NCI-H524 treated with DMSO at 0.1 percent for 48 hours (cell line): ENCODE results near the gene DPYSL5.
"Not testable (repeated sequence)": the region's sequence is repeated elsewhere in the genome, so short reads cannot be mapped to it uniquely, and the experiment has no call there.

ENCODE experiments used
- DNase-seq: peaks from one replicate; lab custom pipeline; 2025; lab: John Stamatoyannopoulos, UW

DPYSL5 gene

DNA sequence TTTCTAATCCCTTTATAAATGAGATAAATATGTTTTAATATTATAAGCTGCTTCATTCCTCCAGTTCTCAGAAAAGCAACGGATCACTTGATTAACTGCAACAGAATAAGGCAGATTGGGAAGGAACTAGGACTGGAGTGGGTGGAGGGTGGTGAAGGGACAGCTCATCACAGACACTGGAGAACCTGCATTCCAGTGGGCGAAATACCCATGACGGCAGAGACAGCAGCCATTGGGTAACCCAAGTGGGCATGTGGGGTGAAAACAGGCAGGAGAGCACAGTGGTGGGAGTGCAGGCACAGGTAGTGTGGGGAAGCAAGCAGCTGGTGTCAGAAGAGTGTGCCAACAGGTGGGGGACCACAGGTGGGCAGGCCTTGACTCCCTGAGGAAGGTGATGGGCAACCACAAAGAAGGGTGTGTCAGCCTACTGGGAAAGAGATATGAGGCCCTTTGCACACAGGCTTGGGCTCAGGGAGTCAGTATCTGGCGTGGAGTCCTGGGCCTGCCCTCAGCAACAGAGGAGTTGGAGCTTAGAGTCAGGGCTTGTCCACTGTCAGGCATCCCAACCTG, 27.2 kb downstream of the DPYSL5 start:
- DNase-seq: no peak

DNA sequence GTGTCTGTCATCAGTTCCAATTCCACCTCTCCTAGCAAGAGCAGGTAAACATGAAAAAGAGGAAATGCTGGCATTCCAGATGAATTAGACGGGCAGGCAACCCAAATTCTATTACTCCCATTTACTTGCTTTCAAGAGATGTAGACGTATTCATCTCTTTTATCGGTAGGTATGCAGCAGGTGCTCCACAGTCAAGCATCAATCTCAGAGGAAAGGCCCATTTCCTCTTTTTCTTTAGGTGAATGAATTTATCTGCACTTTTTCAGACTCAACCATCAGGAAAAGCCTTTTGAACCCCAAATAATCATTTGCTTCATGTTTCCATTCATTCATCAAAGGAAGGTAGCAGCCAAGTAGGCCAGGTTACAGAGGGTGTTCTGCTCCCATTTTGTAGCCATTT, 27.9 kb downstream of the DPYSL5 start:
- no peak for DNase-seq

DNA sequence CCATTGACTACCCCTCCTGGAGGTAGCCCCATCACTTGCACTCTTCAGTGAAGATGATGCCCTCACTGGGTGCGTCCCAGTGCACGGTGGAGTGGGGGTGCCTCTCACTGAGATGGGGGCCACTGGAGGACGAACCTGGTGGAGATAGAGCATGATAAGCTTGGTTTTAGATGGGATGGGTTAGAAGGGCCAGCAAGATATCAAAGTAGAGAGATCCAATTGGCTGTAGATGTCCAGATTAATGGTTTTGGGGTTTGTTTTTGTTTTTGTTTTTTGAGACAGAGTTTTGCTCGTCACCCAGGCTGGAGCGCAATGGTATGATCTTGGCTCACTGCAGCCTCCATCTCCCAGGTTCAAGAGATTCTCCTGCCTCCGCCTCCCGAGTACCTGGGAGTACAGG, 28.3 kb downstream of the DPYSL5 start:
- DNase-seq: no peak

DNA sequence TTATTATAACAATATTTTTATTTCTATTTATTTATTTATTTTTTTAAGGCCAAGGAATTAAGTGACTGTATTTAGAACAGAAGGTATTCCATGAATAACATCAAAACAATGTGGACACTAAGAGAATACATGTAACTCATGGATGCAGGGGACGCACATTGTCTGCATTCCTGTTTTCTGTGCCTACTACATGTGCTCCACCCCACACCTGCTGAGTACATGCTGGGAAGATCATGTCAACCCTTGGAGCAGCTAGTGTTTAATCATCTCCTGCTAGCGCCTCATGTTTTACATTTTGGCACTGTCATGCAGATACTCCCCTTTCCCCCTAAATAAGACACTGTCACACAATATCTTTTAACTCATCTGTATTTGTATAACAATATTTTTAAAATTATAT, 29.3 kb downstream of the DPYSL5 start:
- DNase-seq: no peak

DNA sequence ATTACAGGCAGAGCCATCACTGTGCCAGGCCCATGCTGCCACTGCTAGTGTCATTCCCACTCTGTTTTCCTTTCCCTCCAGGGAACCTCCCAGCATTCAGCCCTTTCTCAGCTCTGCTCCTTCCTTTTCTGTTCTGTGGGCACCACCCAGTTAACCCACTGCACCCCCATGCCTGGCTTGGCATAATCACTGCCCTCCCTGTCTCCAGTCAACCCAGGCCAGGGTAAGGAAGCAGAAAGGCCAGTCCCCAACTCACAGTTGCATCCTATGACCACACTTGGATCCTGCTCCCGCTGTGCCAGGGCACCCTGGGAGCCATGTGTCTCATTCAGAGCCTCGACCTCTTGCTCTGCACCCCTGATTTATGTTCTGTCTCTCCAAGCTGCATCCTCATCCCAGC, 32.2 kb downstream of the DPYSL5 start:
- no peak for DNase-seq

DNA sequence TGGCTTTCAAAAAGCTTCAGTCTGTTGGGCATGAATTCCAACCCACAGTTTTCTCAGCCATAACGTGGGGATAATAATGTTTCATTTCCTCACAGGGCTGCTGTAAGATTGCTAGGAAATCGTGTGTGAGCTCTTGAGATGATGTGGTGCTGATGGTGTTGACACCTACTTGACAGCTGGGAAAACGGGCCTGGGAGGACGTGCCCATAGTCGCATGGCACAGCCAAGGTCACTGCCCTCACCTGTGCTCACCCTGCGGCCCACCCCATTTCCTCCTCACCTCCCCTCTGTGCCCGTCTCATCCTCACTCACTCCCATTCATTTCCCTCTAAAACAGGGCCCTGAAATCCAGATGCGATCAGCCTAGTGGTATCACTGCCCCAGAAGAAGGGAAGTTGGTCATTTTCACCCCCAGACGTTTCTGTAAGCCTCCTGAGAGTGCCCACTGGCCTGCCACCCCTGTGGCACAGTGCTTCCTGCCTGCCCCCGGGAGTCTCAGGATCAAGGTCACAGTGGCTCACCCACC, 33.0 kb downstream of the DPYSL5 start:
- no peak for DNase-seq

DNA sequence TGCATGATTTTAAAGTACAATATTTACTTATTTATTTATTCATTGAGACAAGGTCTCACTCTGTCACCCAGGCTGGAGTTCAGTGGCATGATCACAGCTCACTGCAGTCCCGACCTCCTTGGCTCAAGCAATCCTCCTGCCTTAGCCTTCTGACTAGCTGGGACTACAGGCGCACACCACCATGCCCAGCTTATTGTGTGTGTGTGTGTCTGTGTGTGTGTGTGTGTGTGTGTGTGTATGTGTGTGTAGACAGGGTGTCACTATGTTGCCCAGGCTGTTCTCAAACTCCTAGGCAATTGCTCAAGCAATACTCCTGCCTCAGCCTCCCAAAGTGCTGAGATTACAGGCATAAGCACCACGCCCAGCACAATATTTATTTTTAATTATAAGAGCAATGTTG, 34.3 kb downstream of the DPYSL5 start:
- DNase-seq: not testable (repeated sequence)

DNA sequence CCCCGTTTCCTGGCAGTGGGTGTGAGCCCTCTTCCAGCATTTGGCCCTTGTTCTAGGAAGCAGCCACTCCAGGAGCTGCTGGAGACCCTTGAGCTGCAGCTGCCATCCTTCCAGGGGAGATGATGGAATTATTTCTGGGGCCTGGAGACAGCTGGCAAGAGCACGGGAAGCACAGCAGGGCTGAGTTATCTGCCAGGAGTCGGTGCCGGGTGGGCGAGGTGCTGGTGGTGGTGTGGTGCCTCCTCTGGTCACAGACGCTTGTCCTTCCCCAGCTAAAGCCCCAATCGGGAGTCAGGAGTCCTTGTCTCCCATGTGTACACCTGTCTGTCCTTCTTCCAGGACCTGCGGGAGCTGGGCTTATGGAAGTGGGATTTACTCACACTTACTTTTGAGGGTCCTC, 36.0 kb downstream of the DPYSL5 start:
- peak; percentile 93 for DNase-seq

DNA sequence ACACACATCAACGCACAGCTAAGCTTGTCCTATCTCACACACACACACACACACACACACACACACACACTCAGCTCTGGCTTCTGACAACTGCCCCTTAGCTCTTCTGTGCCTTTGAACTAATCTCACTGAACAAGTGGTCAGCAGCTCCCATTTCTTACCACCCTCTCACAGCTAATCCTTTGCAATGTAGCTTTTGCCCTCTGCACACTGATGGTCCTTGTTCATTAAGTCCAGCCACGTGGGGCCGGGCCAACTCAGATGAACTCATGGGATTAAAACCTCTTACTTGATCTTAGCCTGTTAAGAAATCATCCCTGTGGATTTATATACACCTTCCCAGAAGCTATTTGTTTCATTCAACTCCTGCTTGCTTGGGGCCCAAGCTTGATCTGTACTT, 36.6 kb downstream of the DPYSL5 start:
- DNase-seq: peak; percentile 77

DNA sequence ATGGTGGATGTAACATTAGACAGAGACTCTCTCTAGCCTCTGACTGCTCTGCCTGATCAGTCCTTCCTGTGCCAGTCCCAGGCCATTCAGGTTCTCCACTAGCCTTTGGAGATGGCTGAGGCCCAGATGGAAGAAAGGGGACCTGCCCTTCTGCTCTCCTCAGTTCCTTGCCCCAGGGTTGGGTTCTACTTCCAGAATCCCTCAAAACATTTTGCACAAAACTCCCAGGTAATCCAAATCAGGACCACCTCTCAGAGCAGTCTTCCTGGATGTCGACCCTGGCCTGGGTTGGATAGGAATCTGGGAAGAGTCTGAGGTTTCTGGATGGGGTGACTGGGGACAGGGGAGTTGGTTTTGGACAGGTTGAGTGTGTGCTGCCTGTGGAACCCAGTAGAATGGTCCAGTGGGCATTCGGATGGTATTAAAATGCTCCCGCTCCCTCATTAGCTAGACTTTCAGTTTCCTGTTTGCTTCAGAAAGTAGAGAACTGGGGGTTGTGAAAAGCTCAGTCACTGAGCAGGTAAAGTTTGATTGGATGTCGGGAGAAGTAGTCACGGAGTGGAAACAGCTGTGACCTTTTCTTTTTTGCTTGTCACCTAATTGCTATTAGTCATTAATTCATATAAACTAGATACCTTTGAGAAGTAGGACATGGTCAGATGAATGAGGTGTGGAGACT, 37.9 kb downstream of the DPYSL5 start:
- no peak for DNase-seq

DNA sequence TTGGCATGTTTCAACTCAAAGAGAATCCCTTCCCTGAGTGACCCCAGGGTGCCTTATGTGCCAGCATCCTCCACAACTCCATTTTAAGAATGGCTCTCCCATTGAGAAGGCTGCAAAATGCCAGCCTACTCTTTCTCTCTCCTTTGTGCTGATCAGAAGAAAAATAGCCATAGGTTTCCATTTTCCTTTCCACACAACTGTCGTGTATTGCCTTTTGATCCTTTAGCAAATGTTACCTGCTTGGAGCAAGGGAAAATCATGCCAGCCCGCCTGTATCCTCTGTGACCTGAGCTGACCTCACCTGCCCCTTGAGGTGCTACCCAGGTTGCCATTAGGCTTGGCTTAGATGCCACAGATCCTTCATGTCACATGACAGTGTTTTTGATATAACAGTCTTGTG, 38.8 kb downstream of the DPYSL5 start:
- DNase-seq: no peak

DNA sequence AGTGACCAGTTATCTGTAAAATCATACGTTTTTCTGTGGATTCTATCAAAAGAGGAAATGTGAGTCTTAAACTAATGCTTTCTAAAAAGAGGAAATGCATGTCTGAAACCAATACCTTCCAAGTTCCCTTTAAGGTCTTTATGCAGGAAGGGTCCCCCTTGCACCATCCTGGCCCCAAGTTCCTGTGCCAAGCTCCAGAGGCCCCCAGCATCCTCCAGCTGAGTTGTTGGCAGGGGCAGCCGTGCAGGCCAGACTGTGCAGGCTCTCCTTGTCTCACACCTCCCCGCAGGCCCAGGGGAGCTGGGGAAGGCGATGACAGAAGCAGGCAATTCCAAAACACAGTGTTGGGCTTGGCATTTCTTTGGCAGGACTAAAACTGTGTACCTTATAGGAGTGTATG, 39.2 kb downstream of the DPYSL5 start:
- DNase-seq: no peak

DNA sequence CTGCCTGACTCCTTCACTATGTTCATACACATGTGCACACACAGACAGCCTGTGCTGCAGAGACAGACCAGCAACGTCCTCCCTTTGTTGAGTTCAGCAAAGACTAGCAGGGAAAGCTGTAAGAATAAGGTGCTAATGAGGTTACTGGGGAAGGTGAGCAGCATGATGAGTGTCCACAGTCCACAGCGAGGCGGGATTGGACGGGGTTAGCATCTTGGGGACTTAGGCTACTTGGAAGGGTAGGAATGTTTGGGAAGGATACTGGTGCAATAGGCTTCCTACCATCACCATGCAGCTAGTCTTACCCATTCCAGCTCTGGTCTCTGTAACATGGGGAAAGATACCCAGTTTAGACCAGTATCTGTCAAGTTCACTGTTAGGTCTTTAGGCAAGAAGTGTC, 41.9 kb downstream of the DPYSL5 start:
- no peak for DNase-seq

DNA sequence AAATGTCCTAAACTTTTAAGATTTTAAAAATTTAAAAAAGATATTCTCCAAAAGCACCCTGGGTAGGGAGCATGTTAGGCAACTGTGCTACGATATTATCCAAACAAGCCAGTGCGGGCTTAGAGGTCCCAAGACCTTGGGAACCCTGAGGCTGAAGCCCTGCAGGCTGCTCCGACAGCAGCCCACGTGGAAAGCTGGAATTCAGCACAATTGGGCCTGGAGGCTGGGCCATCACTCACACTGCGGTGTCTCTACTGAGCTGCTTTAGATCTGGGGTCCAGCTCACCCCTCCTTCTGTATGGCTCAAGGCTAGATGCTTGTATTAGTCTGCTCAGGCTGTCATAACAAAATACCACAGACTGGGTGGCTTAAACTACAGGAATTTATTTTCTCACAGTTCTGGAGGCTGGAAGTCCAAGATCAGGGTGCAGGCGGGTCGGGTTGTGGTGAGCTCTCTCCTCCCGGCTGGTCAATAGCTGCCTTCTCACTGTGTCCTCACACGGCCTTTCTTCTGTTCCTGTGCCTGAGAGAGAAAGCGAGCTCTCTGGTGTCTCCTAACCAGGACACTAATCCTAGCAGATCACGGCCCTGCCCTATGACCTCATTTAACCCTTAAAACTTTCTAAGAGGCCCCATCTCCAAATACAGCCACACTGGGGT, 42.5 kb downstream of the DPYSL5 start:
- DNase-seq: no peak

DNA sequence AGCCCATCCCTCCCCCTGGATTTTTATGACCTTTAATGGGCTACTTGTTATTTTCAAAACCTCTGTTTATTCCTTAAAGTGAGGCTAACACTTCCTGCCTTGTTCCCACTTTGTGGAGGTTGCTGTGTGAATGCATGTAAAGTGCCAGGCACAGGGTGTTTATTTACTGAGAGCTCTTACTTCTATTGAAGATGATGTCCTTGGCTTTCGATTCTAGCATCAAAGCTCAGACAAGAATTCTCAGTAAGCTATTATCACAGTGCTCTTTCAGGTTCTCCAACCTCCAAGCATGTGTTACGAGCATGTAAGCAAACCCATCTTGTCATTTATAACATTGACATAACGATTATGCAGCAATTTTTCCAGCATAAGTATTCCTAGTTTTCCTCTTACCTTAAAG, 44.2 kb downstream of the DPYSL5 start:
- no peak for DNase-seq

DNA sequence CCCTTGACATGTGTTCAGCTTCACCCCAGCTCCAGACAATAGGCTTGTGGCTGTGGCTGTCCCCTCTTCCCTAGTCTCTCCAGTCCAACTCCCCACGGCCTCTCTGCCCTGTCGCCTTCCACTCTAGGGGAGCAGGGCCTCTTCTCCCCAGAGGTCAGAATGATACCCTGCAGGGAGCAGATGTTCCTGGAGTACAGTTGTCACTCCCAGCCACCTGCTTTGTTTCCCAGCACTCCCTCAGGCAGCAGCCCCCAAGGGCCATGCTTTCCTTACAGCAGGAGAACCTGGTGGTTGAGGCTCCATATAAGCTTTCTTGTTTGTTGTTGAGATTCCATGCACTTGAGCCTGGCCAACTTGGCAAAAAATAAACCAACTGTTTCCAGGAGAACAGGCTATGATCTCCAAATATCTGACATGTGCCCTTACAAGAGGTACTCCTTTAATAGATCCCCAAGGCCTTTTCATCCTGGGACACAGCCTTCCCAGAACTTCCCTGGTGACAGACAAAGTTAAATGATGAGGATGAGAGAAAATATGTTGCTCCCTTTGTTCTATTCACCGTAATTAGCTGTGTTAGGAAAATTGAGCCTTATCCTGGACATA, 45.1 kb downstream of the DPYSL5 start:
- DNase-seq: peak; percentile 75

DNA sequence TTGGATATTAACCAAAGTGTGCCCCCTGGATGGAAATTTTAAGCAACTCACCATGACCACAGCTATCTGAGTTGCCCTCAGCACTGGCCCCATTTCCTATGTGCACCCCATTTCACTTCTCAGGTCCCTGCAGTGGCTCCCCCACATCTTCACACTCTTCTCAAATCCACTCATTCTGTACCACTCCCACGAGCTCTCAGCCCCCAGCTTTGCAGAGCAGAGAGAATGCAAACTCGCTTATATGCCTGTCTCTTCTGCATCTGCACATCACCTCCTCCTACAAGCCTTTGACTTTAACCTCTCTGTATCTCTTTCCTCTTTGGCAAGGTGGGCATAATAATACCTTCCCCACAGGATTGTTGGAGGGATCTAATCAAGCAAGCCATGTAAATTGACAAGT, 46.2 kb downstream of the DPYSL5 start:
- no peak for DNase-seq

DNA sequence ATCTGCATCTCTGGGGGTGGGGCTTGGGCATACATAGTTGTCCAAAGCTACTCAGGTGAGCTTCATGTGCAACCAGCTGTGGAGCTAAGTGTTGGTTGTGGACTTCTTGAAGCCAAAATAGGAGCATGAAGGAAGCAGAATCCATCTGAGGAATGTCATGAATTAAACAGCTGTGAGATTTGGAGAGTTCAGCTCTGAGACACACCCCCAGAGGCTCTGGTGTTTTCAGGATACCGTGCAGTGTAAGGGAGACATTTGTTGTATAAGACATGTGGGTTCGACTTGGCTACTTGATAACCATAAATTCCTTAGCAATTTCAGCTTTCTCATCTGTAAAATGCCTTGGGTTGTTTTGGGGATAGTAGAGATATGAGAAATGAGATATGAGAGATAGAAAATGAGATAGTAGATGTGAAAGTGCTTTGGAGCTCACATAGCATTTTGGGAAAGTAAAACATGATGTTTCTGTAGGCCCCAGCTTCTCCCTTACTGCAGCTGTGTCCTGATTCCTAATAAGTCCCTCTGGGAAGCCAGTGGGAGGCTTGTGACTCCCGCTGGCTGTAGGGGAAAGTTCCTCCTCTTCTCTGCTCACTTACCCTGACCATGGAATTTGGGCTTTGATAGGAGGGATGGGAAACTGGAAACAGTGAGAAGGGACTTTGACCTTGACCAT, 50.0 kb downstream of the DPYSL5 start:
- DNase-seq: no peak

DNA sequence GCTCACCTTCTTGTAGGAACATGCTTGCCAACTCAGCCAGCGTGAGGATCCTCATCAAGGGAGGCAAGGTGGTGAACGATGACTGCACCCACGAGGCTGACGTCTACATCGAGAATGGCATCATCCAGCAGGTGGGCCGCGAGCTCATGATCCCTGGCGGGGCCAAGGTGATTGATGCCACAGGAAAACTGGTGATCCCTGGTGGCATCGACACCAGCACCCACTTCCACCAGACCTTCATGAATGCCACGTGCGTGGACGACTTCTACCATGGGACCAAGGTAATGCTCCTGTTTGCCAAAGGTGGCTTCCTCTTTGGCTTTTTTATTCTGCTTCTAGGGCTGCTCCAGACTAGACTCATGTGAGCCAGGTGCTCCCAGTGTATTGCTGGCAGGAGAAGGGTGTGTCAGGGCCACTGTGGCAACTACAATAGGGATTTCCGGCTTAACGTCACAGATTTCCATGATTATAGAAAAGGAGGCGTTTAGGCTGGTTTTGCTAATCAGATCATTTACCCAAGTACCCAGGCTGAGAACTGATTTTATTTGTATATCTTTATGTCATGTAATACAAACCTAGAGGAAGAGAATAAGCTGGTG, 50.6 kb downstream of the DPYSL5 start:
- DNase-seq: no peak

DNA sequence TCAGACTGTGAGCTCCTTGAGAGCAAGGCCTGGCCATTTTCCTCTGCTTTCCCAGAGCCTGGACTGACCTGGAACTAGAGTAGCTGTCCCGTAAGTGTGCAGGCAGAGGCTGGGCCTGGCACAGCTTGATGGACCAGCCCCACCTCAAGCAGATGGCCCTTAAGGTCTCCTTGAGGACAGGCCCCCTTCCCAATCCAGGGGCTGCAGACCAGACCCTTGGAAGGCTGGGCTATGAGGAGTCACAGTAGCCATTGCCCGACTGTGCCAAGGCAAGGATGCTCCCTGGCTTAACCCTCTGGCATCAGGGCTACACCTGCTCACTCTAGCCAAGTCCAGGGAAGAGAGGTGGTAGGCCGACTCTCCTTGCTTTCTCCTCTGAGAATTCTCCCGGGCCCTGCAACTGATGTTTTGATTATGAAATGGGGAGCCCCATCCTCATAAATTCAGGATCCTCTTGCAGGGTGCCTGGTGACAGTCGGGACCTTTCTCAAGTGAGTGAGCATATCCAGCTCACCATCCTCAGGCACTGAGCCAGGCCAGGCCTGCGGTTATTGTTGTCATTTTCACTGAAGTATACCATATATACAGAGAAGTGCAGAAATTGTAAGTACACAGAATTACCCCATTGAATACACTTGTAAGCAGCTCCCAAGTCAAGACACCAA, 51.7 kb downstream of the DPYSL5 start:
- no peak for DNase-seq

DNA sequence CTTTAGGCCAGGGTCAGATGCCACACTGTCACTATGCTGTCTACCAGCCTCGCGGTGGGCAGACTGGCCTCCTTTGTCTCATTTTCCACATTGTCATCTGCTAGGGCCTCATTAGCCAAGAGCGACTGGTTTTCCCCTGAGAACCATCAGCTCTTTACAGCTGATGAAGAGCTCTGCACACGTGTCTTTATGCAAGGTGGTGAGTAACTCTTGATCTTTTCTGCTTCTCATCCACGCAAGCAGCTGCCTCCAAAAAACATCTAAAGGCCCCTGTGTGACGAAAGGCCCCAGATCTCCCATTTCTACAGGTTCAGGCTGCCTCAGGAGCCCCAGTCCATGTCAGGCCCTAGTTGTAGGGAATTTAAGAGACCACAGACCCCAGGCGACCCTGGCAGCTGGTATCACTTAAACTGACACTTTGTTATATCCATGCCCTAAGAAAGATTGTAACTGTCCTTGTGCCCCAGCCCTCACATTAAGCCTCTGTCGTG, 52.9 kb downstream of the DPYSL5 start:
- peak; percentile 31 for DNase-seq
